ENCODE measurements around the gene FGF12. TPM values are rescaled to one million over a fixed set of nuclear protein-coding genes. Genes with fewer than 3 reads are reported as not detected.

The FGF12 gene
- total RNA-seq, 1 experiment from 2014 or later: 0.07 TPM

DNA sequence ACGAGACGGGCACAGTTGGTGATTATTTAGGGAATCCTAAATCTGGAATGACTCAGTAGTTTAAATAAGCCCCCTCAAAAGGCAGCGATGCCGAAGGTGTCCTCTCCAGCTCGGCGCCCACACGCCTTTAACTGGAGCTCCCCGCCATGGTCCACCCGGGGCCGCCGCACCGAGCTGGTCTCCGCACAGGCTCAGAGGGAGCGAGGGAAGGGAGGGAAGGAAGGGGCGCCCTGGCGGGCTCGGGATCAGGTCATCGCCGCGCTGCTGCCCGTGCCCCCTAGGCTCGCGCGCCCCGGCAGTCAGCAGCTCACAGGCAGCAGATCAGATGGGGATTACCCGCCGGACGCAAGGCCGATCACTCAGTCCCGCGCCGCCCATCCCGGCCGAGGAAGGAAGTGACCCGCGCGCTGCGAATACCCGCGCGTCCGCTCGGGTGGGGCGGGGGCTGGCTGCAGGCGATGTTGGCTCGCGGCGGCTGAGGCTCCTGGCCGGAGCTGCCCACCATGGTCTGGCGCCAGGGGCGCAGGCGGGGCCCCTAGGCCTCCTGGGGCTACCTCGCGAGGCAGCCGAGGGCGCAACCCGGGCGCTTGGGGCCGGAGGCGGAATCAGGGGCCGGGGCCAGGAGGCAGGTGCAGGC, 318.0 kb downstream of the FGF12 start:
- no peak overlapping the region for H3K4me2 ChIP-seq (ENCODE audit: low read length)
- ChIA-PET RAD21 (ENCODE audit: low non-redundant PET in 1 of 2, low total read pairs in 2 of 2, uncharacterized antibody in 2 of 2, unreplicated experiment in 2 of 2) (no interaction called here), POLR2A (no interaction called here), CTCF (no interaction called here)
- no peaks in the 10 kb centered on the region for H4K20me1 ChIP-seq (ENCODE audit: insufficient read depth)
- no peaks in the 10 kb centered on the region for H3K36me3 ChIP-seq (ENCODE audit: control insufficient read depth in 1 of 2, insufficient read depth in 2 of 2, low read length in 2 of 2)
- H3K79me2 ChIP-seq (ENCODE audit: insufficient read depth, low read length): no peaks in the 10 kb centered on the region
- H3K9ac ChIP-seq (ENCODE audit: low read length): no peak overlapping the region
- no TSS peak for BruUV-seq (replicated peaks)
- DNase-seq (ENCODE audit: low read depth, low spot score) (no peak), ATAC-seq (no peak)
- intact Hi-C loops (cut with micrococcal nuclease): no loop called here
- H3K27me3 ChIP-seq (ENCODE audit: insufficient read depth, low read length): peaks cover 36% of the 10 kb centered on the region
- H3K9me2 ChIP-seq (ENCODE audit: insufficient read depth): no peaks in the 10 kb centered on the region
- H2AFZ ChIP-seq (ENCODE audit: low read depth, low read length, poor library complexity, severe bottlenecking): no peak overlapping the region
- H3K9me3 ChIP-seq (ENCODE audit: control insufficient read depth in 1 of 2, insufficient read depth in 1 of 2, low read depth in 1 of 2, low read length in 2 of 2): no peaks in the 10 kb centered on the region
- no peaks in the 10 kb centered on the region for H3K4me1 ChIP-seq (ENCODE audit: control insufficient read depth in 1 of 2, insufficient read depth in 2 of 2, low read length in 2 of 2)
- no peak overlapping the region for H3K4me3 ChIP-seq (replicated peaks in 1 of 2; ENCODE audit: low read depth in 1 of 2, low read length in 2 of 2)
- no peak overlapping the region for H3K27ac ChIP-seq (ENCODE audit: low read depth, low read length)
- no peak for TF ChIP-seq ZFX (IDR thresholded peaks at IDR 0.05)
- TF ChIP-seq ZNF274 (IDR thresholded peaks at IDR 0.05; ENCODE audit: low read depth, low read length): no peak
- TF ChIP-seq, protein P1, sequence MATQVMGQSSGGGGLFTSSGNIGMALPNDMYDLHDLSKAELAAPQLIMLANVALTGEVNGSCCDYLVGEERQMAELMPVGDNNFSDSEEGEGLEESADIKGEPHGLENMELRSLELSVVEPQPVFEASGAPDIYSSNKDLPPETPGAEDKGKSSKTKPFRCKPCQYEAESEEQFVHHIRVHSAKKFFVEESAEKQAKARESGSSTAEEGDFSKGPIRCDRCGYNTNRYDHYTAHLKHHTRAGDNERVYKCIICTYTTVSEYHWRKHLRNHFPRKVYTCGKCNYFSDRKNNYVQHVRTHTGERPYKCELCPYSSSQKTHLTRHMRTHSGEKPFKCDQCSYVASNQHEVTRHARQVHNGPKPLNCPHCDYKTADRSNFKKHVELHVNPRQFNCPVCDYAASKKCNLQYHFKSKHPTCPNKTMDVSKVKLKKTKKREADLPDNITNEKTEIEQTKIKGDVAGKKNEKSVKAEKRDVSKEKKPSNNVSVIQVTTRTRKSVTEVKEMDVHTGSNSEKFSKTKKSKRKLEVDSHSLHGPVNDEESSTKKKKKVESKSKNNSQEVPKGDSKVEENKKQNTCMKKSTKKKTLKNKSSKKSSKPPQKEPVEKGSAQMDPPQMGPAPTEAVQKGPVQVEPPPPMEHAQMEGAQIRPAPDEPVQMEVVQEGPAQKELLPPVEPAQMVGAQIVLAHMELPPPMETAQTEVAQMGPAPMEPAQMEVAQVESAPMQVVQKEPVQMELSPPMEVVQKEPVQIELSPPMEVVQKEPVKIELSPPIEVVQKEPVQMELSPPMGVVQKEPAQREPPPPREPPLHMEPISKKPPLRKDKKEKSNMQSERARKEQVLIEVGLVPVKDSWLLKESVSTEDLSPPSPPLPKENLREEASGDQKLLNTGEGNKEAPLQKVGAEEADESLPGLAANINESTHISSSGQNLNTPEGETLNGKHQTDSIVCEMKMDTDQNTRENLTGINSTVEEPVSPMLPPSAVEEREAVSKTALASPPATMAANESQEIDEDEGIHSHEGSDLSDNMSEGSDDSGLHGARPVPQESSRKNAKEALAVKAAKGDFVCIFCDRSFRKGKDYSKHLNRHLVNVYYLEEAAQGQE (IDR thresholded peaks at IDR 0.05; ENCODE audit: low read depth): no peak
- TF ChIP-seq RAD21 (IDR thresholded peaks at IDR 0.05; ENCODE audit: low read depth): no peak
- TF ChIP-seq CBX3 (IDR thresholded peaks at IDR 0.05; ENCODE audit: low read depth): no peak
- no peak for TF ChIP-seq CEBPB (IDR thresholded peaks at IDR 0.05; ENCODE audit: low read depth)
- TF ChIP-seq, protein P2, sequence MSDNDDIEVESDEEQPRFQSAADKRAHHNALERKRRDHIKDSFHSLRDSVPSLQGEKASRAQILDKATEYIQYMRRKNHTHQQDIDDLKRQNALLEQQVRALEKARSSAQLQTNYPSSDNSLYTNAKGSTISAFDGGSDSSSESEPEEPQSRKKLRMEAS (IDR thresholded peaks at IDR 0.05): no peak
- TF ChIP-seq POLR2A (IDR thresholded peaks at IDR 0.05; ENCODE audit: borderline replicate concordance, extremely low read depth, insufficient read depth, insufficient read length): no peak
- TF ChIP-seq, protein P3, sequence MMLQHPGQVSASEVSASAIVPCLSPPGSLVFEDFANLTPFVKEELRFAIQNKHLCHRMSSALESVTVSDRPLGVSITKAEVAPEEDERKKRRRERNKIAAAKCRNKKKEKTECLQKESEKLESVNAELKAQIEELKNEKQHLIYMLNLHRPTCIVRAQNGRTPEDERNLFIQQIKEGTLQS (IDR thresholded peaks at IDR 0.05): no peak
- TF ChIP-seq, protein P4, sequence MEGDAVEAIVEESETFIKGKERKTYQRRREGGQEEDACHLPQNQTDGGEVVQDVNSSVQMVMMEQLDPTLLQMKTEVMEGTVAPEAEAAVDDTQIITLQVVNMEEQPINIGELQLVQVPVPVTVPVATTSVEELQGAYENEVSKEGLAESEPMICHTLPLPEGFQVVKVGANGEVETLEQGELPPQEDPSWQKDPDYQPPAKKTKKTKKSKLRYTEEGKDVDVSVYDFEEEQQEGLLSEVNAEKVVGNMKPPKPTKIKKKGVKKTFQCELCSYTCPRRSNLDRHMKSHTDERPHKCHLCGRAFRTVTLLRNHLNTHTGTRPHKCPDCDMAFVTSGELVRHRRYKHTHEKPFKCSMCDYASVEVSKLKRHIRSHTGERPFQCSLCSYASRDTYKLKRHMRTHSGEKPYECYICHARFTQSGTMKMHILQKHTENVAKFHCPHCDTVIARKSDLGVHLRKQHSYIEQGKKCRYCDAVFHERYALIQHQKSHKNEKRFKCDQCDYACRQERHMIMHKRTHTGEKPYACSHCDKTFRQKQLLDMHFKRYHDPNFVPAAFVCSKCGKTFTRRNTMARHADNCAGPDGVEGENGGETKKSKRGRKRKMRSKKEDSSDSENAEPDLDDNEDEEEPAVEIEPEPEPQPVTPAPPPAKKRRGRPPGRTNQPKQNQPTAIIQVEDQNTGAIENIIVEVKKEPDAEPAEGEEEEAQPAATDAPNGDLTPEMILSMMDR (IDR thresholded peaks at IDR 0.05 in 2 of 3, conservative IDR thresholded peaks at IDR 0.05 in 1 of 3; ENCODE audit: borderline replicate concordance in 1 of 3, insufficient read depth in 1 of 3, low read depth in 2 of 3, low read length in 2 of 3): no peak
- TF ChIP-seq YY1 (IDR thresholded peaks at IDR 0.05; ENCODE audit: extremely low read depth, insufficient replicate concordance, low read depth, low read length): no peak
- no peak for TF ChIP-seq EGR1 (IDR thresholded peaks at IDR 0.05; ENCODE audit: low read depth)
- TF ChIP-seq SIN3A (IDR thresholded peaks at IDR 0.05; ENCODE audit: low read depth): no peak
- TF ChIP-seq, protein P5, sequence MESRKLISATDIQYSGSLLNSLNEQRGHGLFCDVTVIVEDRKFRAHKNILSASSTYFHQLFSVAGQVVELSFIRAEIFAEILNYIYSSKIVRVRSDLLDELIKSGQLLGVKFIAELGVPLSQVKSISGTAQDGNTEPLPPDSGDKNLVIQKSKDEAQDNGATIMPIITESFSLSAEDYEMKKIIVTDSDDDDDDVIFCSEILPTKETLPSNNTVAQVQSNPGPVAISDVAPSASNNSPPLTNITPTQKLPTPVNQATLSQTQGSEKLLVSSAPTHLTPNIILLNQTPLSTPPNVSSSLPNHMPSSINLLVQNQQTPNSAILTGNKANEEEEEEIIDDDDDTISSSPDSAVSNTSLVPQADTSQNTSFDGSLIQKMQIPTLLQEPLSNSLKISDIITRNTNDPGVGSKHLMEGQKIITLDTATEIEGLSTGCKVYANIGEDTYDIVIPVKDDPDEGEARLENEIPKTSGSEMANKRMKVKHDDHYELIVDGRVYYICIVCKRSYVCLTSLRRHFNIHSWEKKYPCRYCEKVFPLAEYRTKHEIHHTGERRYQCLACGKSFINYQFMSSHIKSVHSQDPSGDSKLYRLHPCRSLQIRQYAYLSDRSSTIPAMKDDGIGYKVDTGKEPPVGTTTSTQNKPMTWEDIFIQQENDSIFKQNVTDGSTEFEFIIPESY (IDR thresholded peaks at IDR 0.05; ENCODE audit: extremely low read depth, insufficient replicate concordance, low read length): no peak
- TF ChIP-seq JUND (IDR thresholded peaks at IDR 0.05): no peak
- no peak for TF ChIP-seq SP1 (IDR thresholded peaks at IDR 0.05; ENCODE audit: low read depth)
- TF ChIP-seq FOSL1 (IDR thresholded peaks at IDR 0.05; ENCODE audit: low read depth): no peak
- no peak for TF ChIP-seq TCF7L2 (IDR thresholded peaks at IDR 0.05; ENCODE audit: borderline replicate concordance, extremely low read depth, insufficient read depth, insufficient read length)
